Spleen (tissue), 11 donors: ENCODE results near the gene UBE2L5. TPM values are rescaled to one million over a fixed set of nuclear protein-coding genes. Genes with fewer than 3 reads are reported as not detected.

Source experiments
- DNase-seq: peaks from one replicate; pipeline ENCODE4 v3.0.0-alpha.2; 2020
- H3K27ac ChIP-seq, 8 donors: fragments of 200-600 bp; sonication (generic) in 7 of 8; 1 replicate in 4 of 8; 2 replicates in 4 of 8; pipeline versions ENCODE4 v1.5.0 to v1.8.0; 2016 to 2021; ENCODE audit warnings: inconsistent platforms in 4 of 8, mild to moderate bottlenecking in 4 of 8, moderate library complexity in 1 of 8
- H3K27me3 ChIP-seq, 7 donors: fragments of 200-600 bp; sonication (generic) in 6 of 7; replicated peaks in 1 of 7; 1 replicate in 4 of 7; 2 replicates in 3 of 7; pipeline versions ENCODE4 v1.5.0 to v1.8.0; 2016 to 2021; ENCODE audit warnings: inconsistent platforms in 3 of 7, mild to moderate bottlenecking in 1 of 7
- H3K36me3 ChIP-seq, 6 donors: fragments of 200-600 bp; sonication (generic) in 5 of 6; 1 replicate in 4 of 6; 2 replicates in 2 of 6; pipeline versions ENCODE4 v1.5.0 to v1.8.0; 2016 to 2021; ENCODE audit warnings: inconsistent platforms in 2 of 6
- H3K4me1 ChIP-seq, 6 donors: fragments of 200-600 bp; sonication (generic) in 5 of 6; 1 replicate in 3 of 6; 2 replicates in 3 of 6; pipeline versions ENCODE4 v1.5.0 to v1.8.0; 2016 to 2021; ENCODE audit warnings: inconsistent platforms in 3 of 6
- H3K4me3 ChIP-seq, 8 donors: fragments of 200-600 bp; sonication (generic) in 7 of 8; 1 replicate in 4 of 8; 2 replicates in 4 of 8; pipeline versions ENCODE4 v1.5.0 to v1.8.0; 2016 to 2021; ENCODE audit warnings: inconsistent platforms in 4 of 8, mild to moderate bottlenecking in 4 of 8, moderate library complexity in 2 of 8
- H3K9me3 ChIP-seq, 8 donors: fragments of 200-600 bp; sonication (generic) in 7 of 8; 1 replicate in 4 of 8; 2 replicates in 4 of 8; pipeline versions ENCODE4 v1.5.0 to v1.8.0; 2016 to 2021; ENCODE audit warnings: inconsistent platforms in 4 of 8
- CTCF ChIP-seq, 11 experiments: fragments of 200-600 bp in 7 of 11; fragments of 450-650 bp in 4 of 11; sonication (generic) in 4 of 11; IDR thresholded peaks in 8 of 11; conservative IDR thresholded peaks in 3 of 11; 1 replicate in 7 of 11; 2 replicates in 4 of 11; pipeline versions ENCODE4 v1.4.0 to v1.8.0; 2016 to 2021; ENCODE audit warnings: antibody characterized with exemption in 11 of 11, inconsistent platforms in 4 of 11, mild to moderate bottlenecking in 1 of 11
- POLR2A ChIP-seq, 3 donors: fragments of 450-650 bp; IDR thresholded peaks; one replicate each; pipeline ENCODE4 v1.5.1; 2017; ENCODE audit warnings: antibody characterized with exemption in 3 of 3, mild to moderate bottlenecking in 1 of 3
- POLR2AphosphoS5 ChIP-seq, 3 donors: sonication (generic); formaldehyde crosslinking; IDR thresholded peaks; one replicate each; pipeline ENCODE4 v1.5.1; 2017; ENCODE audit warnings: antibody characterized with exemption in 3 of 3
- WGBS, 5 donors: extraction: QIAGEN DNeasy Blood & Tissue Kit in 3 of 5; methylation state at CpG; one replicate each; pipeline versions ENCODE4 v1.1.5 to v1.1.7; 2013 to 2018; 5-methylcytosine and 5-hydroxymethylcytosine counted together
- intact Hi-C: fragments of 100-400 bp; cut with DNase I; formaldehyde crosslinking; loops from one replicate; pipeline ENCODE4 v1.15.0; 2023; ENCODE audit warnings: low total_unique reads
- polyA plus RNA-seq, 3 donors: library from polyadenylated mRNA; stranded (reverse); fragments of 200-250 nt; gene quantifications; one replicate each; pipeline ENCODE4 v1.2.1, GENCODE V29; 2013
- total RNA-seq, 7 donors: library from RNA; depleted of rRNA in 3 of 7; stranded (reverse); fragments of >200 nt in 3 of 7; fragmentation: NEBNext Ultra II Directional in 4 of 7; extraction: Animal tissue kit (Norgen Biotek cat#: 25700) in 4 of 7; gene quantifications; one replicate each; pipeline versions ENCODE4 v1.1.0 to v1.2.1, GENCODE V29; 2016 to 2021
- donor health status: healthy with polysubstance abuse.
- donor health status: DM: no; HTN: no; CAD: no; lungs with moderate emphysema.
- donor health status: DM: no; HTN: no; CAD: no.
- donor health status: Bipolar disorder and iron deficiency.
- donor health status: healthy.
- donor health status: DM: no; HTN: no; CAD: no.
- donor health status: DM: yes; HTN: yes; CAD: no.

Gene UBE2L5
- total and polyA plus RNA-seq, 10 donors: 0.05 TPM; not detected in 9

GRCh38 chr13:30403456-30403855 is 18.8 kb upstream of the UBE2L5 start:
- 81 to 90% (median 89%) methylated on average over 6 of the region's 6 CpGs for WGBS, 5 donors
- Histone ChIP-seq H3K9me3 (no peaks in the 10 kb centered on the region), H3K27ac (no peak overlapping the region), H3K4me1 (peaks cover 2 to 16% (median 6%) of the 10 kb centered on the region in 6 donors), H3K4me3 (no peak overlapping the region), H3K36me3 (no peaks in the 10 kb centered on the region), H3K27me3 (no peaks in the 10 kb centered on the region)
- DNase-seq: no peak
- TF ChIP-seq POLR2A (IDR thresholded peaks at IDR 0.05) (no peak), CTCF (IDR thresholded peaks at IDR 0.05 in 8 of 11, conservative IDR thresholded peaks at IDR 0.05 in 3 of 11) (no peak), POLR2AphosphoS5 (IDR thresholded peaks at IDR 0.05) (no peak)
- intact Hi-C loops: no loop called here

GRCh38 chr13:30404207-30404606 is 18.1 kb upstream of the UBE2L5 start:
- 87 to 95% (median 93%) methylated on average over 5 of the region's 5 CpGs for WGBS, 5 donors
- intact Hi-C loops: no loop called here
- TF ChIP-seq CTCF (IDR thresholded peaks at IDR 0.05 in 8 of 11, conservative IDR thresholded peaks at IDR 0.05 in 3 of 11): no peak
- no peak for TF ChIP-seq POLR2A (IDR thresholded peaks at IDR 0.05)
- no peak for TF ChIP-seq POLR2AphosphoS5 (IDR thresholded peaks at IDR 0.05)
- H3K4me1 ChIP-seq: peaks cover 8 to 23% (median 13%) of the 10 kb centered on the region in 6 donors
- H3K9me3 ChIP-seq: no peaks in the 10 kb centered on the region
- H3K4me3 ChIP-seq: no peak overlapping the region
- no peaks in the 10 kb centered on the region for H3K36me3 ChIP-seq
- H3K27ac ChIP-seq: no peak overlapping the region
- no peak for DNase-seq
- H3K27me3 ChIP-seq: no peaks in the 10 kb centered on the region

GRCh38 chr13:30406779-30407416 is 15.4 kb upstream of the UBE2L5 start:
- no peak overlapping the region for H3K4me3 ChIP-seq
- no peaks in the 10 kb centered on the region for H3K27me3 ChIP-seq
- no peaks in the 10 kb centered on the region for H3K9me3 ChIP-seq
- TF ChIP-seq CTCF (IDR thresholded peaks at IDR 0.05 in 8 of 11, conservative IDR thresholded peaks at IDR 0.05 in 3 of 11): no peak
- no peak for TF ChIP-seq POLR2AphosphoS5 (IDR thresholded peaks at IDR 0.05)
- TF ChIP-seq POLR2A (IDR thresholded peaks at IDR 0.05): no peak
- no peak for DNase-seq
- H3K36me3 ChIP-seq: no peaks in the 10 kb centered on the region
- no peak overlapping the region for H3K27ac ChIP-seq
- 85 to 88% (median 86%) methylated on average over 8 of the region's 8 CpGs for WGBS, 5 donors
- intact Hi-C loops: no loop called here
- peaks cover 8 to 38% (median 18%) of the 10 kb centered on the region in 6 donors for H3K4me1 ChIP-seq

- Histone ChIP-seq H3K27me3 (no peaks in the 10 kb centered on the region), H3K9me3 (no peaks in the 10 kb centered on the region), H3K4me3 (peak overlapping the region in 7 of 8 donors; percentile 17 to 63 (median 33)), H3K27ac (peak overlapping the region; percentile 71 to 91 (median 81)), H3K36me3 (no peaks in the 10 kb centered on the region), H3K4me1 (peaks cover 8 to 54% (median 29%) of the 10 kb centered on the region in 6 donors)
- DNase-seq: peak; percentile 99
- intact Hi-C loops: no loop called here
- TF ChIP-seq POLR2AphosphoS5 (IDR thresholded peaks at IDR 0.05) (peak; percentile 69 to 85 (median 82)), CTCF (IDR thresholded peaks at IDR 0.05 in 8 of 11, conservative IDR thresholded peaks at IDR 0.05 in 3 of 11) (peak; percentile 81 to 98 (median 92)), POLR2A (IDR thresholded peaks at IDR 0.05) (no peak)
- WGBS, 5 donors: 10 to 19% (median 13%) methylated on average over 36 to 51 of the region's 51 CpGs
Measured at GRCh38 chr13:30408319-30409101, 13.8 kb upstream of the UBE2L5 start.
